ENCODE results near the gene PMM2. TPM values are rescaled to one million over a fixed set of nuclear protein-coding genes. Genes with fewer than 3 reads are reported as not detected.

PMM2 gene
- total and polyA plus RNA-seq, 9 of the 15 experiments (the other 6 are each of a cell fraction or from before 2014, with no cell fraction given) = 5.6 to 42.7 (median 25.9) TPM

DNA sequence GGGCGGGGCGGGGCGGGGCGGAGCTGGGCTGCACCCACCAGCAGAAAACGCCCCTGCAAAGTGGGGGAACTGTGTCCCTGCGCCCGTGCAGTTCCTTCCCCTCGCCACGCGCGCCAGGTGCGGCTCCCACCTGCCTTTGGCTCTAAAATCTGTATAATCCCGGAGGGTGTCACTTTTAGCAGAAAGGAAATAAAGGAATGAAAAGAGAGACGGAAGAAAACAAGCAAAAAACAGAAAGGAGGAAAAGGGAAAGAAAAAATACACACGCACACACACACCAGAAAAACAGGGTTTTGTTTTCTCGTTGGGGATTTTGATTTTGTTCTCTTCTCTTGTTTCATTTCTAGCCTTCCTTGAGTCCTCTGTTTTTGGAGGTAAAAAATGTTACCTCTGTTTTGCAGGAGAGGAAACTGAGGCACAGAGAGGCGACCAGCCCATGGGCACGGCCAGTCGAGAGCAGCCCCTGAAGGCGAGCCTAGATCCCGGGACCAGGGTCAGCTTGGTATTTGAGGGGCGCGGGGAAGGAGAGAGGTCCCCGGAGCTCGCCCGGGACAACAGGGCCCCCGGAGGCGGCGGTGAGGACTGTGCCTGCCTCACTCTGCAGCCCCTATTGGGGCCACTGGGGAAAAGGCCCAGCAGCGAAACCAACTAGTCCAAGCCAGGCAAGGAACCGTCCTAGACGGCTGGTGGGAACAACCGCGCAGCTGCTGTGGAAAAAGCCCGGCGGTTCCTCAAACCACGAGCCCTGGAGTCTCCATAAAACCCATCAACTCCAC lies 71.8 kb downstream of the PMM2 start (continued):
- TF ChIP-seq, protein P1, sequence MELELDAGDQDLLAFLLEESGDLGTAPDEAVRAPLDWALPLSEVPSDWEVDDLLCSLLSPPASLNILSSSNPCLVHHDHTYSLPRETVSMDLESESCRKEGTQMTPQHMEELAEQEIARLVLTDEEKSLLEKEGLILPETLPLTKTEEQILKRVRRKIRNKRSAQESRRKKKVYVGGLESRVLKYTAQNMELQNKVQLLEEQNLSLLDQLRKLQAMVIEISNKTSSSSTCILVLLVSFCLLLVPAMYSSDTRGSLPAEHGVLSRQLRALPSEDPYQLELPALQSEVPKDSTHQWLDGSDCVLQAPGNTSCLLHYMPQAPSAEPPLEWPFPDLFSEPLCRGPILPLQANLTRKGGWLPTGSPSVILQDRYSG (tag; conservative IDR thresholded peaks at IDR 0.05; ENCODE audit: low read depth) = no peak
- TF ChIP-seq FUS (optimal IDR thresholded peaks at IDR 0.05; ENCODE audit: low read depth, low read length) = no peak
- no peak for TF ChIP-seq TAF9B (IDR thresholded peaks at IDR 0.05; ENCODE audit: partially characterized antibody)
- TF ChIP-seq, protein P2, sequence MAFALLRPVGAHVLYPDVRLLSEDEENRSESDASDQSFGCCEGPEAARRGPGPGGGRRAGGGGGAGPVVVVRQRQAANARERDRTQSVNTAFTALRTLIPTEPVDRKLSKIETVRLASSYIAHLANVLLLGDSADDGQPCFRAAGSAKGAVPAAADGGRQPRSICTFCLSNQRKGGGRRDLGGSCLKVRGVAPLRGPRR (CRISPR knock-in tag; IDR thresholded peaks at IDR 0.05) = no peak
- TF ChIP-seq ASH1L (IDR thresholded peaks at IDR 0.05; ENCODE audit: borderline replicate concordance, low read depth, partially characterized antibody) = no peak
- TF ChIP-seq, protein P3, sequence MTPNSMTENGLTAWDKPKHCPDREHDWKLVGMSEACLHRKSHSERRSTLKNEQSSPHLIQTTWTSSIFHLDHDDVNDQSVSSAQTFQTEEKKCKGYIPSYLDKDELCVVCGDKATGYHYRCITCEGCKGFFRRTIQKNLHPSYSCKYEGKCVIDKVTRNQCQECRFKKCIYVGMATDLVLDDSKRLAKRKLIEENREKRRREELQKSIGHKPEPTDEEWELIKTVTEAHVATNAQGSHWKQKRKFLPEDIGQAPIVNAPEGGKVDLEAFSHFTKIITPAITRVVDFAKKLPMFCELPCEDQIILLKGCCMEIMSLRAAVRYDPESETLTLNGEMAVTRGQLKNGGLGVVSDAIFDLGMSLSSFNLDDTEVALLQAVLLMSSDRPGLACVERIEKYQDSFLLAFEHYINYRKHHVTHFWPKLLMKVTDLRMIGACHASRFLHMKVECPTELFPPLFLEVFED (CRISPR knock-in tag; conservative IDR thresholded peaks at IDR 0.05) = no peak
- TF ChIP-seq, protein P4, sequence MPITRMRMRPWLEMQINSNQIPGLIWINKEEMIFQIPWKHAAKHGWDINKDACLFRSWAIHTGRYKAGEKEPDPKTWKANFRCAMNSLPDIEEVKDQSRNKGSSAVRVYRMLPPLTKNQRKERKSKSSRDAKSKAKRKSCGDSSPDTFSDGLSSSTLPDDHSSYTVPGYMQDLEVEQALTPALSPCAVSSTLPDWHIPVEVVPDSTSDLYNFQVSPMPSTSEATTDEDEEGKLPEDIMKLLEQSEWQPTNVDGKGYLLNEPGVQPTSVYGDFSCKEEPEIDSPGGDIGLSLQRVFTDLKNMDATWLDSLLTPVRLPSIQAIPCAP (CRISPR knock-in tag; IDR thresholded peaks at IDR 0.05; ENCODE audit: borderline replicate concordance) = no peak
- no peak for TF ChIP-seq ZNF766 (CRISPR knock-in tag; conservative IDR thresholded peaks at IDR 0.05)
- peak; percentile 17 to 33; a peak in 2 of 4 replicates for TF ChIP-seq HDAC1 (IDR thresholded peaks at IDR 0.05)
- TF ChIP-seq ZEB2 (IDR thresholded peaks at IDR 0.05) = peak; percentile 55; the same call in 1 of the 2 replicates
- TF ChIP-seq, protein P5, sequence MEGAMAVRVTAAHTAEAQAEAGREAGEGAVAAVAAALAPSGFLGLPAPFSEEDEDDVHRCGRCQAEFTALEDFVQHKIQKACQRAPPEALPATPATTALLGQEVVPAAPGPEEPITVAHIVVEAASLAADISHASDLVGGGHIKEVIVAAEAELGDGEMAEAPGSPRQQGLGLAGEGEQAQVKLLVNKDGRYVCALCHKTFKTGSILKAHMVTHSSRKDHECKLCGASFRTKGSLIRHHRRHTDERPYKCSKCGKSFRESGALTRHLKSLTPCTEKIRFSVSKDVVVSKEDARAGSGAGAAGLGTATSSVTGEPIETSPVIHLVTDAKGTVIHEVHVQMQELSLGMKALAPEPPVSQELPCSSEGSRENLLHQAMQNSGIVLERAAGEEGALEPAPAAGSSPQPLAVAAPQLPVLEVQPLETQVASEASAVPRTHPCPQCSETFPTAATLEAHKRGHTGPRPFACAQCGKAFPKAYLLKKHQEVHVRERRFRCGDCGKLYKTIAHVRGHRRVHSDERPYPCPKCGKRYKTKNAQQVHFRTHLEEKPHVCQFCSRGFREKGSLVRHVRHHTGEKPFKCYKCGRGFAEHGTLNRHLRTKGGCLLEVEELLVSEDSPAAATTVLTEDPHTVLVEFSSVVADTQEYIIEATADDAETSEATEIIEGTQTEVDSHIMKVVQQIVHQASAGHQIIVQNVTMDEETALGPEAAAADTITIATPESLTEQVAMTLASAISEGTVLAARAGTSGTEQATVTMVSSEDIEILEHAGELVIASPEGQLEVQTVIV (CRISPR knock-in tag; IDR thresholded peaks at IDR 0.05; ENCODE audit: borderline replicate concordance) = no peak
- TF ChIP-seq U2AF2 (optimal IDR thresholded peaks at IDR 0.05; ENCODE audit: low read depth, low read length) = no peak
- no peak; the same call in 1 of the 2 replicates for TF ChIP-seq ZBTB7A (IDR thresholded peaks at IDR 0.05; ENCODE audit: borderline replicate concordance, control insufficient read depth, low read depth, low read length)
- TF ChIP-seq ZNF232 (CRISPR knock-in tag; IDR thresholded peaks at IDR 0.05) = no peak

Measured in K562 (cell line).